RWPE1 (cell line): ENCODE results near the gene TLDC2.
"Not testable (repeated sequence)": the region's sequence is repeated elsewhere in the genome, so short reads cannot be mapped to it uniquely, and the experiment has no call there.

Experiments
- CTCF ChIA-PET: fragments of 350-600 bp; sonication (Branson Sonifier 250); formaldehyde crosslinking; extraction: SDS; loops from one replicate; lab custom pipeline; 2021; lab: Yijun Ruan, JAX
- POLR2A ChIA-PET: fragments of 400-600 bp; formaldehyde crosslinking; extraction: SDS; loops from one replicate; lab custom pipeline; 2020; ENCODE audit warnings: antibody characterized with exemption; ENCODE audit not compliant: low non-redundant PET; lab: Yijun Ruan, JAX
- DNase-seq: peaks from one replicate; pipeline ENCODE4 v3.0.0; 2012; ENCODE audit warnings: low spot score
- H3K27ac ChIP-seq: fragments of 450-650 bp; 2 replicates; pipeline ENCODE4 v1.5.1; 2017
- TF ChIP-seq, protein P1 (sequence below): fragments of 450-650 bp; conservative IDR thresholded peaks from 2 replicates; pipeline ENCODE4 v1.5.1; 2017; ENCODE audit warnings: low read depth, mild to moderate bottlenecking

The TLDC2 gene

DNA sequence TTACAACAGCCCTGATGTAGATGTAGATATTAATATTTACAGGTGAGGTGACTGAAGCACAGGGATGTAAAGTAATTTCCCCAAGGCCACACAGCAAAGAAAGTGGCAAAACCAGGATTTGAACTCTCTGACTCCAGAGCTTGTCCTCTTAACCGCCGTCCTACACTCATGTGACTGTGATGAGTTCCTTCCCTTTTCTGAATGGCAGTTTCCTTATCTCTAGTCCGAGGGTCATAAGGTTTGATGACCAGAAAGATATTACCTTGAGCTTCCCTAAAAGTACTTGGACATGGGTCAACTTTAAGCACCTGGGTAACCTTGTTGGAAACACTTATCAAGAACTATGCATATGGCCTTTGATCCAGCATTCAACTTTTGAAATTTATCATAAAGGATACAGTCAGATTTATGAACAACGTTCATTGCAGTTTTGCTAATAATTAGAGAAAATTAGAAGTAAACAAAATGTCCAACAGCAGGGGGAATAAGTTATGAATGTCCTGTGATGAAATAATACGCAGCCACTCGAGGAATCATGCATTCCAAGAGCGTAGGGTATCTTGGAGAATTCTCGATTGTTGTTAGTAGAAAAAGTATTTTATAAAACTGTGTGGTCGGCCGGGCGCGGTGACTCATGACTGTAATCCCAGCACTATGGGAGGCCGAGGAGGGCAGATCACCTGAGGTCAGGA lies 2.3 kb upstream of the TLDC2 start:
- no peak overlapping the region for H3K27ac ChIP-seq
- DNase-seq: no peak
- TF ChIP-seq, protein P1, sequence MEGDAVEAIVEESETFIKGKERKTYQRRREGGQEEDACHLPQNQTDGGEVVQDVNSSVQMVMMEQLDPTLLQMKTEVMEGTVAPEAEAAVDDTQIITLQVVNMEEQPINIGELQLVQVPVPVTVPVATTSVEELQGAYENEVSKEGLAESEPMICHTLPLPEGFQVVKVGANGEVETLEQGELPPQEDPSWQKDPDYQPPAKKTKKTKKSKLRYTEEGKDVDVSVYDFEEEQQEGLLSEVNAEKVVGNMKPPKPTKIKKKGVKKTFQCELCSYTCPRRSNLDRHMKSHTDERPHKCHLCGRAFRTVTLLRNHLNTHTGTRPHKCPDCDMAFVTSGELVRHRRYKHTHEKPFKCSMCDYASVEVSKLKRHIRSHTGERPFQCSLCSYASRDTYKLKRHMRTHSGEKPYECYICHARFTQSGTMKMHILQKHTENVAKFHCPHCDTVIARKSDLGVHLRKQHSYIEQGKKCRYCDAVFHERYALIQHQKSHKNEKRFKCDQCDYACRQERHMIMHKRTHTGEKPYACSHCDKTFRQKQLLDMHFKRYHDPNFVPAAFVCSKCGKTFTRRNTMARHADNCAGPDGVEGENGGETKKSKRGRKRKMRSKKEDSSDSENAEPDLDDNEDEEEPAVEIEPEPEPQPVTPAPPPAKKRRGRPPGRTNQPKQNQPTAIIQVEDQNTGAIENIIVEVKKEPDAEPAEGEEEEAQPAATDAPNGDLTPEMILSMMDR: no peak
- POLR2A ChIA-PET: no interaction called here
- CTCF ChIA-PET: interaction anchor here (1.1 to 1.6 kb wide), 2 partner anchors 10 to 13 kb away, joined by 8 to 9 read pairs; a partner anchor contains a TSS

DNA sequence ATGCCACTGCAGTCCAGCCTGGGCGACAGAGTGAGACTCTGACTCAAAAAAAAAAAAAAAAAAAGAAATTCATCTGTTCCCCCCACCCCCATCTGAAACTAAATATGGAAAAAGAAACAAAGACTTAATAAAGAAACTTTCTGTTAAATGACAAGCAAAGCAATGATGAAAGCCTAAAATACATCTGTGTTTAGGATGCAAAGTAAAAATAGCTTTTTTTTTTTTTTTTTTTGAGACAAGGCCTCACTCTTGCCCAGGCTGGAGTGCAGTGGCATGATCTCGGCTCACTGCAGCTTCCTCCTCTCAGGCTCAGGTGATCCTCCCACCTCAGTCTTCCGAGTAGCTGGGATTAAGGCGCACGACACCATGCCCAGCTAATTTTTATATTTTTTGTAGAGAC lies 845 bp upstream of the TLDC2 start:
- DNase-seq, H3K27ac ChIP-seq: not testable (repeated sequence)
- ChIA-PET CTCF (interaction anchor here (0.6 to 1.6 kb wide), 5 partner anchors 8 to 84 kb away, joined by 3 to 4 read pairs (median 3); a partner anchor contains a TSS), POLR2A (interaction anchor here (0.6 kb wide), 1 partner anchor 29 kb away, joined by 4 read pairs; no protein-coding TSS in a partner anchor)

DNA sequence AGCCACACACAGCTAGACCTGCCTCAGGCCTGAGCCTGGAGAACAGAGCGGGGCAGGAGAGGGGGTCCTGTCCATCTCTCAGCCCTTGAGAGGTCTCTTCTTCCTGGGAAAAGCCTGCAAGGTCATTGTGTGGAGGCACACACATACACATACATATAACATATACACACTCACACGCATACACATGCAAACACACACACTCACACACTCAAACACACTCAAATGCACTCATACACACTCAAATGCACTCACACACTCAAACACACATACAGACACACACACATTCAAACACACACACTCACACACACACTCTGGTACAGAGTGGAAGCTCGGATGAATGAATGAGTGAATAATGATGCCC lies 515 bp downstream of the TLDC2 start:
- ChIA-PET POLR2A (no interaction called here), CTCF (interaction anchor here (1.1 to 1.6 kb wide), 4 partner anchors 10 to 68 kb away, joined by 4 to 6 read pairs (median 4); a partner anchor contains a TSS)
- DNase-seq: no peak
- TF ChIP-seq, protein P1: no peak
- H3K27ac ChIP-seq: peak overlapping the region; percentile 34

DNA sequence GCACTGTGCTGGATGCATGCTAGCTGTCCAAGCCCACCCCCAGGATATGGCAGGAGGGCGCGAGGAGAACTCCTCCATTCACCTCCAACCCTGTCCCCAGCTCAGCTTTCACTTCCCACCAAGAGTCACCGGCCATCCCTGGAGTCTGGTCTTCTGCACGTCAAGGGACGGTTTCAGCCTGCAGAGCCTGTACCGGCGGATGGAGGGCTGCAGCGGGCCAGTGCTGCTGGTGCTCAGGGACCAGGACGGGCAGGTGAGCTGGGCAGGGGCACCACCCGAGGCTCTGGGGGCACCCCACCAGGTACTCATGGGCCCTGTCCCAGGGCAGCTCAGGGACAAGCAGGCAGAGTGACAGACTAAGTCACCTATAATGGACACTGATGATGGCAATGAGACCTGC lies 3.0 kb downstream of the TLDC2 start:
- no peak for DNase-seq
- H3K27ac ChIP-seq: no peak overlapping the region
- TF ChIP-seq, protein P1: no peak
- POLR2A ChIA-PET: no interaction called here
- CTCF ChIA-PET: interaction anchor here (0.5 to 0.6 kb wide), 2 partner anchors 26 to 44 kb away, joined by 3 to 4 read pairs; no protein-coding TSS in a partner anchor

DNA sequence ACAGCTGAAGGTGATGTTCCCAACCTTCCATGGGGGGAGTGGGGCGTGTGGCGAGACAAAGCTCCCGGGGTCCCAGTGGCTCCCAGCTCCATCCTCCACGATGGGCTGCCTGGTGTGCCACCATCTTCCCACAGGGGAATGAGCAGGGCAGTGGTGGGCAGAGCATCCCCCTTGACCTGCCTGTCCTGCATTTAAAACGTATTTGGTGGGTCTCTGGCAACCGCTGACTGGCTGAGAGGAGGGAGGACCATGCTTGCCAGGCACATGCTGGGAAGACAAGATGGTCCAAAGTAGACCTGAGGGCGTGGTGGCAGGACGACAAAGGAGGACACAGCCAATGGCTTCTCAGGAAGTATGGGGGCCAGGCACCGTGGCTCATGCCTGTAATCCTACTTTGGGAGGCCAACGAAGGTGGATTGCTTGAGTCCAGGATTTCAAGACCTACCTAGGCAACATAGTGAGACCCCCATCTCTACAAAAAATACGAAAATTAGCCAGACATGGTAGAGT lies 4.9 kb downstream of the TLDC2 start:
- ChIA-PET CTCF (interaction anchor here (0.6 to 0.7 kb wide), 2 partner anchors 34 to 41 kb away, joined by 3 to 5 read pairs; no protein-coding TSS in a partner anchor), POLR2A (no interaction called here)
- H3K27ac ChIP-seq: no peak overlapping the region

DNA sequence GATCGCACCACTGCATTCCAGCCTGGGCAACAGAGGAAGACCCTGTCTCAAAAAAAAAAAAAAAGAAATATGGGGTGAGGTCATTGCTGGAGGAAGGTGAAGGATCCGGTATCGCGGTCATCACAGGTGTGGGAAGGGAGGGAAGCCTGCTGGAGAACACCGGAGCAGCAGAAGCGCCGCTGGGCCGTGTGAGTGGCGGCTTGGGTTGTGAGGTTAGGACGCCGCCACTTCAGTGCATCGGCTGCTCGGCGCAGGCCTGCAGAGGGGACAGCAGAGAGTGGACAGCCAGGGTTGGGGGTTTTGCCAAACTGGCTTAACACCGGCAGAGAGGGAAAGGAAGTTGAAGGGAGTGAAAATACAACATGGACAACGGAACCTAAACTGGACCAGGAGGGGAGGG lies 5.4 kb downstream of the TLDC2 start:
- no peak overlapping the region for H3K27ac ChIP-seq
- TF ChIP-seq, protein P1: no peak
- CTCF ChIA-PET: interaction anchor here (0.5 to 0.6 kb wide), 3 partner anchors 42 to 276 kb away, joined by 3 to 5 read pairs (median 3); partner anchors contain the start of gene RAB5IF
- POLR2A ChIA-PET: no interaction called here
- no peak for DNase-seq

More for the DNA sequence above, 4.9 kb downstream of the TLDC2 start:
- TF ChIP-seq, protein P1: no peak
- no peak for DNase-seq

DNA sequence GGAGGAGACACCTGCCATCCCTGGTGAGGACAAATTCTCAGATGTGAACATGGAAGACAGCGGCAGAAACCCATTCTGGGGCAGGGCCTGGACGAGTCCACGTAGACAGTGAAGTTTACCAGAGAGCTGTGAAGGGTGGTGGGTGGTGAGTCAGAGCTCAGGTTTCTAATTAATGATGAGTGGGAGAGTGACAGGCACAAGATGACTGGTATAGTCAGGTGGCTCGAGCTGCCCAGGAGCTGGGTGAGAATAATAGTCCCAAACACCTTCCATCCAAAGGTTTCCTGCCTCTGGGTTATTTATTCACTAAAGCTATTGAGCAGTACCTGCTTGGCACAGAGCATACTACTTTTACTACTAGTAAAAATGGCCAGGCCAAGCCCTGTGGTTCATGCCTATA lies 6.0 kb downstream of the TLDC2 start:
- CTCF ChIA-PET: interaction anchor here (0.5 to 1.6 kb wide), 4 partner anchors 12 to 276 kb away, joined by 3 to 5 read pairs (median 3); partner anchors contain the start of gene RAB5IF
- no peak overlapping the region for H3K27ac ChIP-seq
- peak; percentile 90 for DNase-seq
- POLR2A ChIA-PET: no interaction called here
- TF ChIP-seq, protein P1: no peak
